ENCODE results near the gene CHID1. TPM values are rescaled to one million over a fixed set of nuclear protein-coding genes. Genes with fewer than 3 reads are reported as not detected.

CHID1 gene
- total and polyA plus RNA-seq, 2 of the 8 experiments (the other 6 are each of a cell fraction or from before 2014, with no cell fraction given) = 81.2 to 88.5 TPM

- no peaks in the 10 kb centered on the region for H3K9me3 ChIP-seq (ENCODE audit: insufficient read depth in 2 of 2, low read depth in 1 of 2, low read length in 1 of 2)
- H3K4me3 ChIP-seq (ENCODE audit: extremely low read depth in 1 of 4, insufficient read depth in 2 of 4, low read depth in 3 of 4, low read length in 4 of 4) = no peak overlapping the region
- FAIRE-seq = no peak
- H3K18ac ChIP-seq (ENCODE audit: extremely low read depth, low read length) = no peak overlapping the region
- no peak overlapping the region for H2BK20ac ChIP-seq (ENCODE audit: low read length)
- peaks cover 0 to 11% (median 7%) of the 10 kb centered on the region in 4 experiments; a peak in 5 of 7 replicates for H3K4me1 ChIP-seq (replicated peaks in 1 of 4; ENCODE audit: control insufficient read depth in 3 of 4, insufficient read depth in 4 of 4, low read length in 3 of 4)
- POLR2A ChIA-PET (ENCODE audit: partially characterized antibody) = interaction anchor here (1.2 to 1.7 kb wide), 2 partner anchors 10 to 19 kb away, joined by 4 to 5 read pairs; no protein-coding TSS in a partner anchor
- H3K56ac ChIP-seq (replicated peaks; ENCODE audit: insufficient read length, low read depth, low read length) = no peak overlapping the region
- H3K4me2 ChIP-seq (ENCODE audit: insufficient read depth in 1 of 2, low read depth in 2 of 2, low read length in 2 of 2) = no peak overlapping the region
- H3K27ac ChIP-seq (ENCODE audit: low read depth, low read length) = no peak overlapping the region
- H3K9ac ChIP-seq (replicated peaks in 1 of 4; ENCODE audit: extremely low read depth in 1 of 4, low read depth in 3 of 4, low read length in 3 of 4) = no peak overlapping the region
- CTCF ChIA-PET (ENCODE audit: partially characterized antibody) = interaction anchor here (0.6 to 6.3 kb wide), 12 partner anchors 13 to 181 kb away, joined by 3 to 35 read pairs (median 5); no protein-coding TSS in a partner anchor
- H2BK15ac ChIP-seq (ENCODE audit: low read length) = no peak overlapping the region
- H4K8ac ChIP-seq (ENCODE audit: extremely low read depth, insufficient read depth, low read length) = no peak overlapping the region; the same call in 1 of the 2 replicates
- H3K4ac ChIP-seq (replicated peaks; ENCODE audit: insufficient read length, low read depth, low read length) = no peak overlapping the region
- H2AFZ ChIP-seq (ENCODE audit: low read length) = no peak overlapping the region
- no peaks in the 10 kb centered on the region for H3K79me2 ChIP-seq (ENCODE audit: control insufficient read depth in 1 of 2, insufficient read depth in 2 of 2, low read length in 2 of 2)
- 74% methylated on average over 8 of the region's 8 CpGs; no CpG with 5 or more reads in 1 of the 2 experiments for WGBS, 2 experiments (ENCODE audit: extremely low coverage in 1 of 2, insufficient coverage in 1 of 2, insufficient read length in 1 of 2, insufficient replicate concordance in 2 of 2, low coverage in 1 of 2, low lambda C conversion rate in 2 of 2, missing lambda C conversion rate in 1 of 2)
- no peak overlapping the region for H3K23ac ChIP-seq (ENCODE audit: insufficient read length)
- no peaks in the 10 kb centered on the region for H3K79me1 ChIP-seq (ENCODE audit: low read depth, low read length)
- H4K20me1 ChIP-seq (replicated peaks in 1 of 2; ENCODE audit: control insufficient read depth in 1 of 2, insufficient read depth in 2 of 2, low read length in 2 of 2) = peaks cover 13 to 33% of the 10 kb centered on the region in 2 experiments
- H3K36me3 ChIP-seq (ENCODE audit: control insufficient read depth in 2 of 4, insufficient read depth in 4 of 4, low read length in 3 of 4) = peaks cover 0 to 4% (median 0%) of the 10 kb centered on the region in 4 experiments; a peak in 3 of 8 replicates
- H3K23me2 ChIP-seq (ENCODE audit: low read depth, low read length) = no peaks in the 10 kb centered on the region
- DNase-seq (ENCODE audit: low read depth in 1 of 2, low spot score in 2 of 2) = no peak
- H3K14ac ChIP-seq (ENCODE audit: insufficient read length) = no peak overlapping the region
- H2BK12ac ChIP-seq (ENCODE audit: low read depth, low read length) = no peak overlapping the region
- no peaks in the 10 kb centered on the region for H3K27me3 ChIP-seq (replicated peaks in 1 of 4; ENCODE audit: control insufficient read depth in 3 of 4, extremely low read depth in 1 of 4, insufficient read depth in 3 of 4, low read length in 3 of 4)
- H4K91ac ChIP-seq (replicated peaks; ENCODE audit: insufficient read length, low read length) = no peak overlapping the region
- H4K5ac ChIP-seq (ENCODE audit: insufficient read length, low read depth, low read length) = no peak overlapping the region
- H2AK5ac ChIP-seq (ENCODE audit: low read depth, low read length) = no peak overlapping the region
- no peak overlapping the region for H2BK5ac ChIP-seq (ENCODE audit: low read depth, low read length)
- H2BK120ac ChIP-seq (replicated peaks; ENCODE audit: low read depth, low read length) = no peak overlapping the region
- no peak for TF ChIP-seq CHD2 (IDR thresholded peaks at IDR 0.05; ENCODE audit: low read length)
- TF ChIP-seq YY1 (IDR thresholded peaks at IDR 0.05; ENCODE audit: low read depth, low read length) = no peak
- no peak for TF ChIP-seq GTF2F1 (IDR thresholded peaks at IDR 0.05; ENCODE audit: borderline replicate concordance, low read depth, low read length)
- TF ChIP-seq KDM1A (IDR thresholded peaks at IDR 0.05; ENCODE audit: borderline replicate concordance, low read length) = no peak
- TF ChIP-seq RNF2 (IDR thresholded peaks at IDR 0.05; ENCODE audit: borderline replicate concordance, low read depth, low read length, missing control alignments, poor library complexity, severe bottlenecking) = no peak
- TF ChIP-seq CBX5 (IDR thresholded peaks at IDR 0.05; ENCODE audit: low read depth, low read length) = no peak
- TF ChIP-seq TAF7 (optimal IDR thresholded peaks at IDR 0.05; ENCODE audit: borderline replicate concordance, low read depth, low read length) = no peak
- TF ChIP-seq MAX (IDR thresholded peaks at IDR 0.05) = no peak
- TF ChIP-seq CHD1 (IDR thresholded peaks at IDR 0.05; ENCODE audit: low read depth, low read length) = no peak
- TF ChIP-seq TCF12 (IDR thresholded peaks at IDR 0.05; ENCODE audit: low read depth, low read length) = no peak
- no peak for TF ChIP-seq ZNF274 (IDR thresholded peaks at IDR 0.05; ENCODE audit: borderline replicate concordance, extremely low read depth, low read length)
- no peak for TF ChIP-seq BCL11A (IDR thresholded peaks at IDR 0.05; ENCODE audit: low read depth in 2 of 2, low read length in 2 of 2)
- TF ChIP-seq HDAC6 (IDR thresholded peaks at IDR 0.05; ENCODE audit: low read depth, low read length) = no peak
- TF ChIP-seq SP2 (IDR thresholded peaks at IDR 0.05; ENCODE audit: low read length) = no peak
- no peak for TF ChIP-seq CREB1 (IDR thresholded peaks at IDR 0.05)
These were observed 40.2 kb downstream of the CHID1 start for GRCh38 chr11:870418-870817.
